ENCODE results near the gene FUCA2. TPM values are rescaled to one million over a fixed set of nuclear protein-coding genes. Genes with fewer than 3 reads are reported as not detected.

The FUCA2 gene, protein sequence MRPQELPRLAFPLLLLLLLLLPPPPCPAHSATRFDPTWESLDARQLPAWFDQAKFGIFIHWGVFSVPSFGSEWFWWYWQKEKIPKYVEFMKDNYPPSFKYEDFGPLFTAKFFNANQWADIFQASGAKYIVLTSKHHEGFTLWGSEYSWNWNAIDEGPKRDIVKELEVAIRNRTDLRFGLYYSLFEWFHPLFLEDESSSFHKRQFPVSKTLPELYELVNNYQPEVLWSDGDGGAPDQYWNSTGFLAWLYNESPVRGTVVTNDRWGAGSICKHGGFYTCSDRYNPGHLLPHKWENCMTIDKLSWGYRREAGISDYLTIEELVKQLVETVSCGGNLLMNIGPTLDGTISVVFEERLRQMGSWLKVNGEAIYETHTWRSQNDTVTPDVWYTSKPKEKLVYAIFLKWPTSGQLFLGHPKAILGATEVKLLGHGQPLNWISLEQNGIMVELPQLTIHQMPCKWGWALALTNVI
- 11.3 TPM for total RNA-seq

DNA sequence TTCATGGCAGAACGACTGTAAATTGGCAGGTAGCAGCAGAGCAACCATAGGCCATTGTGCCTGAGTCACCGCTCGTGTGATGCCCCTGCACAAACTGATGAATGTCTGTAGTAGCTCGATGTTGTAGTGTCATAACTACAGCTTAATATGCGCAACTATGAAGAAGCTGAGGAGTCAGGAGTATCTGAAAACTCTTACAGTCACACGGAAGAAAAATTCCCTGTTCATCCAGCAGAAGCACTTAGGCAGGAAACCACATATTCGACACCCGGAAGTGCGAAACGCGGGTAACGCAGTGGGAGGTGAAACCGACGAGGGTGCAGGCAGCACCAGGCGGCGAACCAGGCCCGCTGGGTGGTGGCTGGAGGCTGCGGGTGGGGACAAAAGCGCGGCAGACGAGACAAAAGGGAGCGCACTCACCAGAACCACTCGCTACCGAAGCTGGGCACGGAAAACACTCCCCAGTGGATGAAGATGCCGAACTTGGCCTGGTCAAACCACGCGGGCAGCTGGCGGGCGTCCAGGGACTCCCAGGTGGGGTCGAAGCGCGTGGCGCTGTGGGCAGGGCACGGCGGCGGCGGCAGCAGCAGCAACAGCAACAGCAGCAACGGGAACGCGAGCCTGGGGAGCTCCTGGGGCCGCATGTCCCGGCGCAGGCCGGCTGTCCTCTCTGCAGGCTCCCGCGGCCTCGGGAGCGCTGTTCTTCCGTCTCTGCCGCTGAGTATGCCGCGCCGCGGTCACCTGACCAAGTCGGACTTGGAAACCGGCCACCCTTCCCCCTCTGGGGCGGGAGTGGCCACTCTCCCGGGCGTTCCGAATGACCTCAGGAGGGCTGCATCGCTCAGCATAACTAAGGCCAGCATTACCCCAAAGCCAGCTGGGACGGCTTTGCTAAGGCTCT lies at the start of gene FUCA2:
Gene FUCA2 (minus strand): TSS at position 730 of the 901 bp plus-strand sequence. CDS start 86 bp downstream, at position 644.

DNA sequence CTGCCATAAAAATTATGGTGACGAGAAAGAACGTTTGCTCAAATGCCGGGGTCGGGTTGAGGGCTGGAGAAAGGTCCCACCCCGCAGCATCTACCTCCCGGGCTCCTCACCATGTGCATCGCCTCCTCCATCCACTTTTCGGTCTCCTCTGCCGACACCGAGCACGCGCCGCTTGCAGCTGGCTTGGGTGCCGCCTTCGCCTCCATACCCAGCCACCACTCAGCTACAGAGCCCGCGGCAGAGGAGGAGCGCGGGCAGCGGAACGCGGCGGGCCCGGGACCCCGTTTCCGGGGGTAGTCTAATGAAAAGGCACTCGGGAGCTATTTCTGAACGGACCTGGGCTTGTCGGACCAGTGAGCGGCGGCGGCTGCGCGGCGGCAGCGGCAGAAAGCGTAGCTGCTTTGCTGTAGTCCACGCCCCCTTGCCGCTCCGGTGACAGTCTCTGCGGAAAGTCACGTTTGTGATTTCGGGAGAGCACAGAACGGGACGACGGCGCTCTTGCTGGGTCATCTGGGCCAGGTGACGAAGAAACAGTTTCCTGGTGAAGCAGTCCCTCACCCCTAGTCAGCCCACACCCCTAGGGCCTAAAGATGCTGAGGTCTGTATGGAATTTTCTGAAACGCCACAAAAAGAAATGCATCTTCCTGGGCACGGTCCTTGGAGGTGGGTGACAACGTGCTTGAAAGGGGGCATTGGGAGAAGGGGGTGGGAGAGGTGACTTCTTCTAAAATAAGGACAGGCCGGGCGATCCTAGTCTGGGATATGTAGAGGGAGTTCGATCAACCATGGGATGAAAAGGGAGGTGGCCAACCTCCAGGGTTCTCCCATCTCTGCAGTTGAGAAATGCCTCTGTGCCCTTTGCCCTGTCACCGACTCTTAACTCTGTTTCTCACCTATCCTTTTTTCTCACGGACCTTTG lies 60.8 kb downstream of the FUCA2 start, which contains the start of the genes ADAT2 and PEX3:
Gene ADAT2 (minus strand): TSS at position 243 of the 919 bp plus-strand sequence. CDS start 37 bp downstream, at position 206.
Gene PEX3 (plus strand): TSS at position 353 of the 919 bp plus-strand sequence. CDS start 238 bp downstream, at position 591.

Small RNA genes within 50 kb of the gene (small RNA-seq; reads per million reads assigned to genes)
- not detected for gene RNA5SP221 (ENCODE audit: low replicate concordance)

Other genes starting within 250 kb of the FUCA2 start
- gene ADAT2, start 61.0 kb downstream of the FUCA2 start, total RNA-seq: 7.5 TPM
- 41.6 TPM for gene PEX3, start 60.9 kb downstream of the FUCA2 start, total RNA-seq
- gene PHACTR2, start 166.2 kb upstream of the FUCA2 start, total RNA-seq: 18.8 TPM

Data from parietal lobe (tissue), 2 donors.